H1 (cell line): ENCODE data around the gene HINT2. TPM values are rescaled to one million over a fixed set of nuclear protein-coding genes. Genes with fewer than 3 reads are reported as not detected.

Experiments used
- BRCA1 ChIP-seq: IDR thresholded peaks from 2 replicates; pipeline ENCODE4 v1.6.1; 2012; ENCODE audit warnings: low read depth, low read length, improper control_type of control experiment
- CEBPB ChIP-seq: IDR thresholded peaks from 2 replicates; pipeline ENCODE4 v1.6.1; 2012; ENCODE audit warnings: low read depth, low read length
- CHD1 ChIP-seq: IDR thresholded peaks from 2 replicates; pipeline ENCODE4 v1.6.1; 2012; ENCODE audit warnings: low read depth, low read length, improper control_type of control experiment
- E2F6 ChIP-seq: IDR thresholded peaks from 2 replicates; pipeline ENCODE4 v1.6.1; 2012; ENCODE audit warnings: inconsistent platforms
- EP300 ChIP-seq, 2 experiments: IDR thresholded peaks; 1 replicate in 1 of 2; 2 replicates in 1 of 2; pipeline ENCODE4 v1.6.1; 2011 to 2012; ENCODE audit warnings: low read depth in 2 of 2, low read length in 2 of 2, mild to moderate bottlenecking in 2 of 2, borderline replicate concordance in 1 of 2, inconsistent platforms in 1 of 2, moderate library complexity in 1 of 2
- EZH2 ChIP-seq: fragments of 200-600 bp; sonication (generic); IDR thresholded peaks from 2 replicates; pipeline ENCODE4 v1.7.1; 2012; ENCODE audit warnings: low read depth, mild to moderate bottlenecking, moderate library complexity, low read length, inconsistent platforms; ENCODE audit not compliant: severe bottlenecking
- HDAC2 ChIP-seq, 2 experiments: fragments of 300-600 bp in 1 of 2; sonication (generic) in 1 of 2; IDR thresholded peaks; 2 replicates each; pipeline ENCODE4 v1.6.1; 2011 to 2012; ENCODE audit warnings: low read depth in 2 of 2, low read length in 2 of 2, mild to moderate bottlenecking in 2 of 2, moderate library complexity in 2 of 2, borderline replicate concordance in 1 of 2, inconsistent platforms in 1 of 2
- HDAC6 ChIP-seq: IDR thresholded peaks from one replicate; pipeline ENCODE4 v1.7.1; 2012; ENCODE audit warnings: low read depth, mild to moderate bottlenecking, inconsistent platforms, low read length, moderate library complexity
- JUND ChIP-seq: IDR thresholded peaks from 2 replicates; pipeline ENCODE4 v1.6.1; 2011; ENCODE audit warnings: mild to moderate bottlenecking, improper control_type of control experiment, low read length
- KDM1A ChIP-seq: fragments of 200-600, 300-600 bp; sonication (generic); IDR thresholded peaks from 2 replicates; pipeline ENCODE4 v1.7.1; 2016; ENCODE audit warnings: mild to moderate bottlenecking, low read length, borderline replicate concordance
- KDM4A ChIP-seq: IDR thresholded peaks from one replicate; pipeline ENCODE4 v1.7.1; 2012; ENCODE audit warnings: low read depth, mild to moderate bottlenecking, moderate library complexity, low read length, inconsistent platforms; ENCODE audit not compliant: severe bottlenecking
- KDM5A ChIP-seq: fragments of 200-600 bp; IDR thresholded peaks from 2 replicates; pipeline ENCODE4 v1.7.1; 2012; ENCODE audit warnings: mild to moderate bottlenecking, low read length, inconsistent platforms, mixed read lengths
- POLR2AphosphoS5 ChIP-seq: IDR thresholded peaks from 2 replicates; pipeline ENCODE4 v1.6.1; 2011; ENCODE audit warnings: low read depth, low read length
- RXRA ChIP-seq: IDR thresholded peaks from 2 replicates; pipeline ENCODE4 v1.6.1; 2011; ENCODE audit warnings: low read depth, mild to moderate bottlenecking, low read length, moderate library complexity; ENCODE audit not compliant: insufficient read depth
- SRF ChIP-seq: IDR thresholded peaks from 2 replicates; pipeline ENCODE4 v1.6.1; 2011; ENCODE audit warnings: mild to moderate bottlenecking, low read depth, low read length, moderate library complexity
- TAF7 ChIP-seq: optimal IDR thresholded peaks from 2 replicates; pipeline ENCODE3; 2011; ENCODE audit warnings: low read depth, mild to moderate bottlenecking, inconsistent platforms, low read length, moderate library complexity, borderline replicate concordance
- TEAD4 ChIP-seq: IDR thresholded peaks from 2 replicates; pipeline ENCODE4 v1.6.1; 2012; ENCODE audit warnings: low read depth, low read length, inconsistent platforms, mixed read lengths
- YY1 ChIP-seq: IDR thresholded peaks from 2 replicates; pipeline ENCODE4 v1.6.1; 2011; ENCODE audit warnings: low read depth, mild to moderate bottlenecking, low read length
- polyA plus RNA-seq, 7 experiments: library from polyadenylated mRNA; depleted of rRNA in 3 of 7; stranded (reverse) in 5 of 7; unstranded in 2 of 7; fragments of >200 nt in 5 of 7; fragments of 200-250 nt in 2 of 7; gene quantifications; 1 replicate in 5 of 7; 2 replicates in 1 of 7; 4 replicates in 1 of 7; pipeline versions ENCODE4 v1.2.1 to v1.2.3, GENCODE V29; 2011 to 2013; ENCODE audit warnings: missing spikeins in 2 of 7, mixed read lengths in 2 of 7
- total RNA-seq: library from RNA; stranded (reverse); fragmentation: NEBNext Ultra II Directional; extraction: Animal tissue kit (Norgen Biotek cat#: 25700); gene quantifications from 2 replicates; pipeline ENCODE4 v1.2.1, GENCODE V29; 2021
- TF ChIP-seq, protein P1 (sequence below): IDR thresholded peaks from 2 replicates; pipeline ENCODE4 v1.6.1; 2012; ENCODE audit warnings: low read length, inconsistent platforms
- TF ChIP-seq, protein P2 (sequence below): IDR thresholded peaks from 2 replicates; pipeline ENCODE4 v1.6.1; 2012; ENCODE audit warnings: inconsistent platforms

Gene HINT2
- total and polyA plus RNA-seq, 2 of the 8 experiments (the other 6 are each of a cell fraction or from before 2014, with no cell fraction given) = 32.1 to 51.2 TPM

DNA sequence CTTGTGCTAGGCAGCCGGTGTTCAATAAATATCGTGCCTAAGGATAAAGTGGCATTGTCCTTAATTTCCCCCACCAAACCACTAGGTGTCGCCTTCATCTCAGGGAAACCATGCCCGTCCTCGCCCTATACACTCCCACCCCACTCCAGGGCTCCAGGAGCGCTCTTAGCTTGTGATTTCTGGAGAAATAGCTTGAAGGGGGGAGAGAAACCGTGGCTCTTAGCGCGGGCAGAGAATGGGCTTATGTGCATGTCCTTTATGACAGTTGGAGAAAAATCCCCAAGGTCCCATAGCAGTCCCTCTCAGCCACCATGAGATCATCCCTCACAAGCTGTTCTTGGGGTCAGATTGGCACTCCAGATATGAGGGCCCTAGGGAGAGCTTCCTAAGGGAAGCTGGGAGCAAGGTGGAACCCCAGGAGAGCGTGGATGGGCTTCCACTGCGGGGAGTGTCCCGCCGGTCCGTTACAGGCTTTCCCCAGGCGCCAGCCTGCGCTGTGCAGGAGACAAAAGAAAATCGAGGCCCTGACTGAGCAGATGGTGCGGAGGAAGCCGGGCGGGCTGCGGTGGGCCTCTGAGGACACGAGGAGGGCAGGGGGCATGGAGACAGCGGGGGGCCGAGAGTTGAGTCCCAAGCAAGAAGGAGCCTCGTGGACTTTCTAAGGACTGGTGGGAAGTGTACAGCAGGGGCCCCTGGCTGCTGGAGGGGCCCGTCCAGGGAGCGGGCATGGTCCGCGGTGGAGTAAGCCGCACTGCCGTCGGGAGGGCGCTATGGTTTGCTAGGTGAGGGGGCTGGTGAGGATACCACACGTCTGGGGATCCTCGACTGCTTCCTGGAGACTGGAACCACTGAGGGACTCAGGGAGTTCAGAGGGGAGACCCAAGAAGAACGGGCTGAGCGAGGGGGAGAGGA, 24.2 kb downstream of the HINT2 start (continued):
- peak; percentile 34; the same call in 1 of the 2 replicates for TF ChIP-seq E2F6
- TF ChIP-seq BRCA1 = peak; percentile 27; the same call in 1 of the 2 replicates
- TF ChIP-seq KDM5A = no peak
- 0 out of 2 replicates have a peak, but pooled peaks have one; percentile 35 for TF ChIP-seq JUND
- no peak for TF ChIP-seq RXRA
- TF ChIP-seq SRF = no peak
- no peak for TF ChIP-seq CHD1
- TF ChIP-seq TEAD4 = no peak
- no peak for TF ChIP-seq HDAC6
- no peak for TF ChIP-seq EP300 (IDR thresholded peaks at IDR 0.05; ENCODE audit: borderline replicate concordance in 1 of 2, low read depth in 2 of 2, low read length in 2 of 2)
- 0 out of 4 replicates have a peak, but pooled peaks of 1 of the 2 experiments have one; percentile 19 for TF ChIP-seq HDAC2 (IDR thresholded peaks at IDR 0.05; ENCODE audit: borderline replicate concordance in 1 of 2, low read depth in 2 of 2, low read length in 2 of 2)
- peak; percentile 32 for TF ChIP-seq EZH2
- TF ChIP-seq, protein P1, sequence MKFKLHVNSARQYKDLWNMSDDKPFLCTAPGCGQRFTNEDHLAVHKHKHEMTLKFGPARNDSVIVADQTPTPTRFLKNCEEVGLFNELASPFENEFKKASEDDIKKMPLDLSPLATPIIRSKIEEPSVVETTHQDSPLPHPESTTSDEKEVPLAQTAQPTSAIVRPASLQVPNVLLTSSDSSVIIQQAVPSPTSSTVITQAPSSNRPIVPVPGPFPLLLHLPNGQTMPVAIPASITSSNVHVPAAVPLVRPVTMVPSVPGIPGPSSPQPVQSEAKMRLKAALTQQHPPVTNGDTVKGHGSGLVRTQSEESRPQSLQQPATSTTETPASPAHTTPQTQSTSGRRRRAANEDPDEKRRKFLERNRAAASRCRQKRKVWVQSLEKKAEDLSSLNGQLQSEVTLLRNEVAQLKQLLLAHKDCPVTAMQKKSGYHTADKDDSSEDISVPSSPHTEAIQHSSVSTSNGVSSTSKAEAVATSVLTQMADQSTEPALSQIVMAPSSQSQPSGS = no peak
- no peak for TF ChIP-seq TAF7
- no peak for TF ChIP-seq CEBPB
- no peak; the same call in 1 of the 2 replicates for TF ChIP-seq POLR2AphosphoS5
- peak; percentile 33; the same call in 1 of the 2 replicates for TF ChIP-seq YY1
- TF ChIP-seq, protein P2, sequence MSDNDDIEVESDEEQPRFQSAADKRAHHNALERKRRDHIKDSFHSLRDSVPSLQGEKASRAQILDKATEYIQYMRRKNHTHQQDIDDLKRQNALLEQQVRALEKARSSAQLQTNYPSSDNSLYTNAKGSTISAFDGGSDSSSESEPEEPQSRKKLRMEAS = peak; percentile 58
- TF ChIP-seq KDM4A = no peak
- TF ChIP-seq KDM1A = no peak
